ENCODE measurements around the gene SORCS3.

DNA sequence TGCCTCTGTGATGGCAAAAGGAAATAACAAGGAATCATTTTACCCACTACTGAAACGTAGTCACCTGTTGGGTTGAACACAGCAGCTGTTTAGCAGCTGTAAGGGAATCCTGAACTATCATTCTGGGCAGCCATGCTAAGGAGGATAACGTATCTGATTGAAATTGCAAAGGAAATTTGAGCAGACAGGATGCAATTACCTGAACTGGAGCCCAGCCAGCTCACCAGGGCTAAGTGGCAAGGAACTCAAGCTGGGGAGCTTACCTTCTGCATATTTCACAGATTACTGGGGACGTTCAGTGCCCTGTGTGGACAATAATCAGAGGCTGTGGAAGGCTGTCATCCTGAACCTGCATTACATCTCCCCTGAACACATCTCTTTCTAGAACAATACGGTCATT is 650.5 kb downstream of the SORCS3 start:
- TF ChIP-seq CTCF (conservative IDR thresholded peaks at IDR 0.05) (no peak), EZH2 (IDR thresholded peaks at IDR 0.05; ENCODE audit: low read depth) (no peak)
